IPS DF 4.7 (cell line): Measurements from ENCODE around the gene B4GALT5.
"Not testable (repeated sequence)": the region's sequence is repeated elsewhere in the genome, so short reads cannot be mapped to it uniquely, and the experiment has no call there.

Experiments
- DNase-seq: peaks from one replicate; pipeline ENCODE4 v3.0.0-alpha.2; 2013; ENCODE audit warnings: low spot score; ENCODE audit errors: extremely low read depth

B4GALT5 gene

GRCh38 chr20:49679634-49680033 is 34.0 kb downstream of the B4GALT5 start:
- DNase-seq: no peak

GRCh38 chr20:49677777-49678758 is 35.6 kb downstream of the B4GALT5 start:
- DNase-seq: no peak

GRCh38 chr20:49676581-49677291 is 36.9 kb downstream of the B4GALT5 start:
- DNase-seq: no peak

- no peak for DNase-seq
Measured at GRCh38 chr20:49675368-49676151, 38.1 kb downstream of the B4GALT5 start.

- no peak for DNase-seq
Measured at GRCh38 chr20:49674383-49675352, 39.0 kb downstream of the B4GALT5 start.

GRCh38 chr20:49672096-49672664 is 41.5 kb downstream of the B4GALT5 start:
- no peak for DNase-seq

- no peak for DNase-seq
Measured at GRCh38 chr20:49671433-49671832, 42.2 kb downstream of the B4GALT5 start.

- DNase-seq: no peak
Measured at GRCh38 chr20:49669601-49670189, 44.0 kb downstream of the B4GALT5 start.

- DNase-seq: not testable (repeated sequence)
Measured at GRCh38 chr20:49668878-49669195, 44.8 kb downstream of the B4GALT5 start.

- no peak for DNase-seq
Measured at GRCh38 chr20:49668181-49668877, 45.3 kb downstream of the B4GALT5 start.

- DNase-seq: no peak
Measured at GRCh38 chr20:49666911-49667310, 46.8 kb downstream of the B4GALT5 start.

- DNase-seq: no peak
Measured at GRCh38 chr20:49665796-49666195, 47.9 kb downstream of the B4GALT5 start.

GRCh38 chr20:49664612-49665313 is 48.9 kb downstream of the B4GALT5 start:
- DNase-seq: no peak

GRCh38 chr20:49663112-49663511 is 50.6 kb downstream of the B4GALT5 start:
- no peak for DNase-seq

GRCh38 chr20:49661560-49662329 is 51.9 kb downstream of the B4GALT5 start:
- DNase-seq: no peak

GRCh38 chr20:49660912-49661311 is 52.8 kb downstream of the B4GALT5 start:
- DNase-seq: no peak

GRCh38 chr20:49659056-49659455 is 54.6 kb downstream of the B4GALT5 start:
- DNase-seq: no peak

GRCh38 chr20:49658508-49658907 is 55.2 kb downstream of the B4GALT5 start:
- no peak for DNase-seq
